Fibroblast of villous mesenchyme (primary cell): Measurements from ENCODE around the gene NETO2. TPM values are rescaled to one million over a fixed set of nuclear protein-coding genes. Genes with fewer than 3 reads are reported as not detected.

ENCODE experiments used
- DNase-seq: peaks from one replicate; pipeline ENCODE4 v3.0.0-alpha.2; 2010; ENCODE audit warnings: low read depth
- H3K4me3 ChIP-seq: 2 replicates; pipeline ENCODE4 v1.5.1; 2011; ENCODE audit warnings: low read depth, mild to moderate bottlenecking, low read length
- total RNA-seq: library from RNA; depleted of rRNA; stranded (reverse); fragments of >200 nt; gene quantifications from 2 replicates; pipeline ENCODE4 v1.2.3, GENCODE V29; 2012
- TF ChIP-seq, protein P1 (sequence below): IDR thresholded peaks from 2 replicates; pipeline ENCODE4 v1.5.1; 2012; ENCODE audit warnings: low read depth, mild to moderate bottlenecking, low read length; ENCODE audit not compliant: insufficient read depth

The NETO2 gene
- total RNA-seq, 1 donor: 14.7 TPM

- TF ChIP-seq, protein P1, sequence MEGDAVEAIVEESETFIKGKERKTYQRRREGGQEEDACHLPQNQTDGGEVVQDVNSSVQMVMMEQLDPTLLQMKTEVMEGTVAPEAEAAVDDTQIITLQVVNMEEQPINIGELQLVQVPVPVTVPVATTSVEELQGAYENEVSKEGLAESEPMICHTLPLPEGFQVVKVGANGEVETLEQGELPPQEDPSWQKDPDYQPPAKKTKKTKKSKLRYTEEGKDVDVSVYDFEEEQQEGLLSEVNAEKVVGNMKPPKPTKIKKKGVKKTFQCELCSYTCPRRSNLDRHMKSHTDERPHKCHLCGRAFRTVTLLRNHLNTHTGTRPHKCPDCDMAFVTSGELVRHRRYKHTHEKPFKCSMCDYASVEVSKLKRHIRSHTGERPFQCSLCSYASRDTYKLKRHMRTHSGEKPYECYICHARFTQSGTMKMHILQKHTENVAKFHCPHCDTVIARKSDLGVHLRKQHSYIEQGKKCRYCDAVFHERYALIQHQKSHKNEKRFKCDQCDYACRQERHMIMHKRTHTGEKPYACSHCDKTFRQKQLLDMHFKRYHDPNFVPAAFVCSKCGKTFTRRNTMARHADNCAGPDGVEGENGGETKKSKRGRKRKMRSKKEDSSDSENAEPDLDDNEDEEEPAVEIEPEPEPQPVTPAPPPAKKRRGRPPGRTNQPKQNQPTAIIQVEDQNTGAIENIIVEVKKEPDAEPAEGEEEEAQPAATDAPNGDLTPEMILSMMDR: no peak
- no peak for DNase-seq
- H3K4me3 ChIP-seq: no peak overlapping the region
Observed at GRCh38 chr16:47033176-47033575, 110.6 kb downstream of the NETO2 start.

DNA sequence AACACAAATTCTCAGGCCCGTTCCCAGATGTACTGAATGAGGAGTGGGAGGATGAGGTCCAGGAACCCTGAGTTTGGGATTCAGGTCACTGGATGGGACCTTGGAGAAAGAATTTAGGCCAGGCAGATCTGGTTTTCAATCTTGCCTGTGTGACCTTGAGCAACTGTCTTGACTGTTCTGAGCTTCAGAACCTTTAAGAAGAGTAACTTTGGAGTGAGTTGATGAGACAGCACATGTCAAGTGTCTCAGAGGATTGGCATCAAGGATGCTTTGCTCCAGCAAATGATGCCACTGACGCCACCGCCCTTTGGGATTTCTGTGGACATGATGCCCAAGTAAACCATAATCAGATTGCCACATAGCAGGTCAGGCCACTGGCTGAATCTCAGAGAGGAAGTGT, 114.0 kb downstream of the NETO2 start:
- TF ChIP-seq, protein P1: no peak
- no peak for DNase-seq
- no peak overlapping the region for H3K4me3 ChIP-seq

- H3K4me3 ChIP-seq: no peak overlapping the region
- DNase-seq: no peak
- TF ChIP-seq, protein P1: no peak
Observed at GRCh38 chr16:47028767-47029377, 114.9 kb downstream of the NETO2 start.

Other genes starting within 250 kb of the NETO2 start
- 67.0 and 101 TPM in 2 replicates for gene DNAJA2, start 170.3 kb downstream of the NETO2 start, total RNA-seq